ENCODE data around the gene ABHD18.

DNA sequence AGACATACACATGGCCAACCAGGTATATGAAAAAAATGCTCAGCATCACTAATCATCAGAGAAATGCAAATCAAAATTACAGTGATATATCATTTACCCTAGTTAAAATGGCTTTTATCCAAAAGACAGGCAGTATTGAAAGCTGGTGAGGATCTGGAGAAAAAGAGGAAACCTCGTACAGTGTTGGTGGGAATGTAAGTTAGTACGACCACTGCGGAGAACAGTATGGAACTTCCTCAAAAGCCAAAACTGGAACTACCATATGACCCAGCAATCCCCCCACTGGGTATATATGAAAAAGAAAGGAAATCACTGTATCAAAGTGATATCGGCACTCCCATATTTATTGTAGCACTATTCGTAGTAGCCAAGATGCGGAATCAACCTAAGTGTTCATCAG is 23.4 kb downstream of the ABHD18 start:
- TF ChIP-seq POLR2AphosphoS5 (IDR thresholded peaks at IDR 0.05) (no peak), POLR2A (IDR thresholded peaks at IDR 0.05) (no peak), EP300 (IDR thresholded peaks at IDR 0.05) (no peak)
- TF ChIP-seq, protein P1, sequence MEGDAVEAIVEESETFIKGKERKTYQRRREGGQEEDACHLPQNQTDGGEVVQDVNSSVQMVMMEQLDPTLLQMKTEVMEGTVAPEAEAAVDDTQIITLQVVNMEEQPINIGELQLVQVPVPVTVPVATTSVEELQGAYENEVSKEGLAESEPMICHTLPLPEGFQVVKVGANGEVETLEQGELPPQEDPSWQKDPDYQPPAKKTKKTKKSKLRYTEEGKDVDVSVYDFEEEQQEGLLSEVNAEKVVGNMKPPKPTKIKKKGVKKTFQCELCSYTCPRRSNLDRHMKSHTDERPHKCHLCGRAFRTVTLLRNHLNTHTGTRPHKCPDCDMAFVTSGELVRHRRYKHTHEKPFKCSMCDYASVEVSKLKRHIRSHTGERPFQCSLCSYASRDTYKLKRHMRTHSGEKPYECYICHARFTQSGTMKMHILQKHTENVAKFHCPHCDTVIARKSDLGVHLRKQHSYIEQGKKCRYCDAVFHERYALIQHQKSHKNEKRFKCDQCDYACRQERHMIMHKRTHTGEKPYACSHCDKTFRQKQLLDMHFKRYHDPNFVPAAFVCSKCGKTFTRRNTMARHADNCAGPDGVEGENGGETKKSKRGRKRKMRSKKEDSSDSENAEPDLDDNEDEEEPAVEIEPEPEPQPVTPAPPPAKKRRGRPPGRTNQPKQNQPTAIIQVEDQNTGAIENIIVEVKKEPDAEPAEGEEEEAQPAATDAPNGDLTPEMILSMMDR (IDR thresholded peaks at IDR 0.05), result no peak

Measured in gastroesophageal sphincter (tissue), 3 donors.